ENCODE measurements around the gene TAS2R7. TPM values are rescaled to one million over a fixed set of nuclear protein-coding genes. Genes with fewer than 3 reads are reported as not detected.

Gene TAS2R7
- total RNA-seq, 1 donor from 2014 or later: not detected

- Mint-ChIP-seq H3K27me3 (no peaks in the 10 kb centered on the region), H3K27ac (no peak overlapping the region), H3K4me3 (ENCODE audit: low read depth) (no peak overlapping the region), H3K4me1 (ENCODE audit: low read depth) (peaks cover 10% of the 10 kb centered on the region), H3K36me3 (ENCODE audit: insufficient read depth) (peaks cover 25% of the 10 kb centered on the region), H3K9me3 (ENCODE audit: low read depth) (peaks cover 12% of the 10 kb centered on the region)
- no peak for TF ChIP-seq CTCF (IDR thresholded peaks at IDR 0.05; ENCODE audit: unreplicated experiment)
- DNase-seq (ENCODE audit: low spot score, unreplicated experiment): no peak
Measured at GRCh38 chr12:10838461-10838860, 36.0 kb upstream of the TAS2R7 start.

GRCh38 chr12:10829994-10830393, 27.6 kb upstream of the TAS2R7 start:
- Mint-ChIP-seq H3K27ac (no peak overlapping the region), H3K4me3 (ENCODE audit: low read depth) (no peak overlapping the region), H3K9me3 (ENCODE audit: low read depth) (peaks cover 8% of the 10 kb centered on the region), H3K36me3 (ENCODE audit: insufficient read depth) (peaks cover 10% of the 10 kb centered on the region), H3K4me1 (ENCODE audit: low read depth) (peaks cover under 1% of the 10 kb centered on the region), H3K27me3 (no peaks in the 10 kb centered on the region)
- TF ChIP-seq CTCF (IDR thresholded peaks at IDR 0.05; ENCODE audit: unreplicated experiment): no peak
- no peak for DNase-seq (ENCODE audit: low spot score, unreplicated experiment)

GRCh38 chr12:10826258-10826657, 23.8 kb upstream of the TAS2R7 start, which contains the start of gene TAS2R10:
Gene TAS2R10, minus strand, starts transcription at chr12:10826358. Its CDS starts 89 bp downstream, at chr12:10826269.
- Mint-ChIP-seq H3K4me1 (ENCODE audit: low read depth) (no peaks in the 10 kb centered on the region), H3K9me3 (ENCODE audit: low read depth) (peaks cover 3% of the 10 kb centered on the region), H3K36me3 (ENCODE audit: insufficient read depth) (peaks cover 9% of the 10 kb centered on the region), H3K27me3 (peaks cover 2% of the 10 kb centered on the region), H3K4me3 (ENCODE audit: low read depth) (no peak within 1 kb of the TSS), H3K27ac (no peak within 1 kb of the TSS)
- TF ChIP-seq CTCF (IDR thresholded peaks at IDR 0.05; ENCODE audit: unreplicated experiment): no peak
- DNase-seq (ENCODE audit: low spot score, unreplicated experiment): no peak

- H3K27me3 Mint-ChIP-seq: peaks cover 2% of the 10 kb centered on the region
- H3K36me3 Mint-ChIP-seq (ENCODE audit: insufficient read depth): peaks cover 3% of the 10 kb centered on the region
- no peak overlapping the region for H3K27ac Mint-ChIP-seq
- DNase-seq (ENCODE audit: low spot score, unreplicated experiment): no peak
- no peaks in the 10 kb centered on the region for H3K4me1 Mint-ChIP-seq (ENCODE audit: low read depth)
- no peak for TF ChIP-seq CTCF (IDR thresholded peaks at IDR 0.05; ENCODE audit: unreplicated experiment)
- H3K9me3 Mint-ChIP-seq (ENCODE audit: low read depth): no peaks in the 10 kb centered on the region
- no peak overlapping the region for H3K4me3 Mint-ChIP-seq (ENCODE audit: low read depth)
Measured at GRCh38 chr12:10824957-10825356, 22.5 kb upstream of the TAS2R7 start.

GRCh38 chr12:10811883-10812536, 9.6 kb upstream of the TAS2R7 start:
- Mint-ChIP-seq H3K4me1 (ENCODE audit: low read depth) (peaks cover 27% of the 10 kb centered on the region), H3K9me3 (ENCODE audit: low read depth) (peaks cover 10% of the 10 kb centered on the region), H3K4me3 (ENCODE audit: low read depth) (no peak overlapping the region), H3K27ac (no peak overlapping the region), H3K27me3 (peaks cover 39% of the 10 kb centered on the region), H3K36me3 (ENCODE audit: insufficient read depth) (peaks cover 1% of the 10 kb centered on the region)
- TF ChIP-seq CTCF (IDR thresholded peaks at IDR 0.05; ENCODE audit: unreplicated experiment): no peak
- DNase-seq (ENCODE audit: low spot score, unreplicated experiment): no peak
